Keratinocyte (primary cell): ENCODE data around the gene CDKN1C. TPM values are rescaled to one million over a fixed set of nuclear protein-coding genes. Genes with fewer than 3 reads are reported as not detected.

Experiments
- DNase-seq: peaks from one replicate; pipeline ENCODE4 v3.0.0-alpha.2; 2011; ENCODE audit warnings: low read depth, missing footprints, low spot score
- FAIRE-seq: peaks from 2 replicates; lab custom pipeline; 2011; peaks lifted over from hg19 to GRCh38; lab: Jason Lieb, UNC
- H2AFZ ChIP-seq: 2 replicates; pipeline ENCODE4 v1.6.0; 2012; ENCODE audit warnings: low read length, control low read depth, inconsistent platforms; ENCODE audit not compliant: control insufficient read depth
- H3K27ac ChIP-seq: 2 replicates; pipeline ENCODE4 v1.5.1; 2011; ENCODE audit warnings: low read length; ENCODE audit not compliant: control insufficient read depth, insufficient read depth
- H3K27me3 ChIP-seq: 3 replicates; pipeline ENCODE4 v1.6.0; 2011; ENCODE audit warnings: low read length; ENCODE audit not compliant: control insufficient read depth, insufficient read depth; ENCODE audit errors: extremely low read depth
- H3K36me3 ChIP-seq, 2 experiments: 2 replicates in 1 of 2; 3 replicates in 1 of 2; pipeline ENCODE4 v1.5.1; 2011; ENCODE audit warnings: low read length in 2 of 2, mild to moderate bottlenecking in 1 of 2; ENCODE audit not compliant: control insufficient read depth in 2 of 2, insufficient read depth in 2 of 2; ENCODE audit errors: extremely low read depth in 1 of 2
- H3K4me1 ChIP-seq: 3 replicates; pipeline ENCODE4 v1.5.1; 2011; ENCODE audit warnings: low read length; ENCODE audit not compliant: control insufficient read depth, insufficient read depth; ENCODE audit errors: extremely low read depth
- H3K4me2 ChIP-seq: 3 replicates; pipeline ENCODE4 v1.6.0; 2011; ENCODE audit warnings: low read depth, low read length; ENCODE audit not compliant: control insufficient read depth, insufficient read depth; ENCODE audit errors: extremely low read depth
- H3K4me3 ChIP-seq, 3 experiments: fragments of 200-600 bp in 1 of 3; sonication (generic) in 1 of 3; 2 replicates in 2 of 3; 3 replicates in 1 of 3; pipeline ENCODE4 v1.5.1; 2011 to 2016; ENCODE audit warnings: low read length in 3 of 3, mild to moderate bottlenecking in 3 of 3, control low read depth in 2 of 3, inconsistent platforms in 1 of 3, low read depth in 1 of 3, mixed read lengths in 1 of 3, mixed run types in 1 of 3, moderate library complexity in 1 of 3; ENCODE audit not compliant: control insufficient read depth in 2 of 3, insufficient read depth in 2 of 3; ENCODE audit errors: extremely low read depth in 1 of 3
- H3K79me2 ChIP-seq: 2 replicates; pipeline ENCODE4 v1.6.0; 2012; ENCODE audit warnings: low read length; ENCODE audit not compliant: control insufficient read depth, insufficient read depth
- H3K9ac ChIP-seq: 3 replicates; pipeline ENCODE4 v1.6.0; 2011; ENCODE audit warnings: low read length; ENCODE audit not compliant: control insufficient read depth, insufficient read depth; ENCODE audit errors: extremely low read depth
- H3K9me1 ChIP-seq: 3 replicates; pipeline ENCODE4 v1.6.0; 2011; ENCODE audit warnings: low read length; ENCODE audit not compliant: control insufficient read depth, insufficient read depth; ENCODE audit errors: extremely low read depth
- H3K9me3 ChIP-seq: 2 replicates; pipeline ENCODE4 v1.5.1; 2012; ENCODE audit warnings: low read depth, low read length; ENCODE audit not compliant: control insufficient read depth
- H4K20me1 ChIP-seq: 3 replicates; pipeline ENCODE4 v1.6.0; 2011; ENCODE audit warnings: low read length; ENCODE audit not compliant: control insufficient read depth, insufficient read depth; ENCODE audit errors: extremely low read depth
- EZH2 ChIP-seq: IDR thresholded peaks from one replicate; pipeline ENCODE4 v1.6.1; 2012; ENCODE audit warnings: inconsistent platforms, mild to moderate bottlenecking, low read length, moderate library complexity
- dilution Hi-C: fragments of 300-500 bp; cut with MboI; formaldehyde crosslinking; loops from one replicate; pipeline ENCODE4 v1.7.0; 2020; ENCODE audit warnings: low sequenced_read_pairs; ENCODE audit not compliant: extremely low pct_ligation_motif_present
- polyA plus RNA-seq, 5 experiments: library from polyadenylated mRNA; depleted of rRNA in 3 of 5; stranded (reverse) in 3 of 5; stranded (forward) in 1 of 5; unstranded in 1 of 5; fragments of >200 nt; gene quantifications; 1 replicate in 1 of 5; 2 replicates in 3 of 5; 3 replicates in 1 of 5; pipeline versions ENCODE4 v1.2.1 to v1.2.3, GENCODE V29; 2011 to 2012; ENCODE audit warnings: missing spikeins in 2 of 5, low read depth in 1 of 5, low replicate concordance in 1 of 5
- TF ChIP-seq, protein P1 (sequence below), 3 experiments: IDR thresholded peaks in 1 of 3; conservative IDR thresholded peaks in 1 of 3; optimal IDR thresholded peaks in 1 of 3; 2 replicates in 2 of 3; 3 replicates in 1 of 3; pipeline versions ENCODE3 to v1.5.1; 2011; ENCODE audit warnings: low read length in 3 of 3, mild to moderate bottlenecking in 3 of 3, moderate library complexity in 2 of 3, control low read depth in 1 of 3, inconsistent platforms in 1 of 3; ENCODE audit not compliant: insufficient read depth in 2 of 3; ENCODE audit errors: extremely low read depth in 1 of 3

CDKN1C gene
- polyA plus RNA-seq, 1 donor (not counting 4 experiments of a cell fraction or from before 2014, with no cell fraction given): 0.37 TPM

DNA sequence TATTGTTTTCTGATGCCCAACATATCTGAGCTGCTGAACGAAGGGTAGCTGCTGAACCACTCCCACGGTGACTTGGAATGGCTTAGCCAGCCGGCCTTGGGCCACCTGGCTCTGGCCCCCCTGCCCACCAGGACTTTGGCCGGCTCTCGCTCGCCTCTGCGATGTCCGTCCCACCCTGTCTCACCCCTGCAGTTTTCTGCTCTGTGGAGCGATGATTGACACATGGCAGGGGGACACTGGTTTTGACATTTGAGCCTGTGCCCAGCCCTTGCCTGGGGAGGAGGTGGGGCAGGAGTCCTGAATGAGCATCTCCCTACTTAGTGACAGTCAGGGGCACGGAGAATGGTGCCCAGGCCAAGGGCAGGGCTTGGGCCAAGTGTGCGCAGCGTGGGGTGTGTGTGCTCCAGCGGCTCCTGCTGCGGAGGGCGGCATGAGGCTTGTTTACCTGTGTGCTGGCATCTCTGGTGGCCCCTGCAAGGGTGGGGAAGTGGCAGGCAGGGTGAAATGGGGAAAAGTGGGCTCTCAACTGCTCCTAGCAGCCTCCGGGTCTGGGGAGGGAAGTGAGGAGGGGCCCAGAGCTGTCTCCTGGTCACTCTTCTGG, 15.7 kb upstream of the CDKN1C start:
- FAIRE-seq (no peak), DNase-seq (no peak)
- H2AFZ ChIP-seq: no peak overlapping the region
- peak overlapping the region; percentile 32 to 60 (median 48) for H3K4me3 ChIP-seq
- H3K9me3 ChIP-seq: no peaks in the 10 kb centered on the region
- H4K20me1 ChIP-seq: no peaks in the 10 kb centered on the region
- H3K27me3 ChIP-seq: no peaks in the 10 kb centered on the region
- no peaks in the 10 kb centered on the region for H3K79me2 ChIP-seq
- H3K4me1 ChIP-seq: peaks cover 49% of the 10 kb centered on the region
- H3K4me2 ChIP-seq: peak overlapping the region; percentile 80
- peak overlapping the region; percentile 68 for H3K9ac ChIP-seq
- dilution Hi-C loops: no loop called here
- H3K36me3 ChIP-seq: no peaks in the 10 kb centered on the region
- TF ChIP-seq, protein P1, sequence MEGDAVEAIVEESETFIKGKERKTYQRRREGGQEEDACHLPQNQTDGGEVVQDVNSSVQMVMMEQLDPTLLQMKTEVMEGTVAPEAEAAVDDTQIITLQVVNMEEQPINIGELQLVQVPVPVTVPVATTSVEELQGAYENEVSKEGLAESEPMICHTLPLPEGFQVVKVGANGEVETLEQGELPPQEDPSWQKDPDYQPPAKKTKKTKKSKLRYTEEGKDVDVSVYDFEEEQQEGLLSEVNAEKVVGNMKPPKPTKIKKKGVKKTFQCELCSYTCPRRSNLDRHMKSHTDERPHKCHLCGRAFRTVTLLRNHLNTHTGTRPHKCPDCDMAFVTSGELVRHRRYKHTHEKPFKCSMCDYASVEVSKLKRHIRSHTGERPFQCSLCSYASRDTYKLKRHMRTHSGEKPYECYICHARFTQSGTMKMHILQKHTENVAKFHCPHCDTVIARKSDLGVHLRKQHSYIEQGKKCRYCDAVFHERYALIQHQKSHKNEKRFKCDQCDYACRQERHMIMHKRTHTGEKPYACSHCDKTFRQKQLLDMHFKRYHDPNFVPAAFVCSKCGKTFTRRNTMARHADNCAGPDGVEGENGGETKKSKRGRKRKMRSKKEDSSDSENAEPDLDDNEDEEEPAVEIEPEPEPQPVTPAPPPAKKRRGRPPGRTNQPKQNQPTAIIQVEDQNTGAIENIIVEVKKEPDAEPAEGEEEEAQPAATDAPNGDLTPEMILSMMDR (optimal IDR thresholded peaks at IDR 0.05 in 1 of 3, IDR thresholded peaks at IDR 0.05 in 1 of 3, conservative IDR thresholded peaks at IDR 0.05 in 1 of 3; ENCODE audit: extremely low read depth in 1 of 3, insufficient read depth in 2 of 3, low read length in 3 of 3): no peak
- TF ChIP-seq EZH2: no peak
- H3K9me1 ChIP-seq: no peaks in the 10 kb centered on the region
- H3K27ac ChIP-seq: peak overlapping the region; percentile 74

DNA sequence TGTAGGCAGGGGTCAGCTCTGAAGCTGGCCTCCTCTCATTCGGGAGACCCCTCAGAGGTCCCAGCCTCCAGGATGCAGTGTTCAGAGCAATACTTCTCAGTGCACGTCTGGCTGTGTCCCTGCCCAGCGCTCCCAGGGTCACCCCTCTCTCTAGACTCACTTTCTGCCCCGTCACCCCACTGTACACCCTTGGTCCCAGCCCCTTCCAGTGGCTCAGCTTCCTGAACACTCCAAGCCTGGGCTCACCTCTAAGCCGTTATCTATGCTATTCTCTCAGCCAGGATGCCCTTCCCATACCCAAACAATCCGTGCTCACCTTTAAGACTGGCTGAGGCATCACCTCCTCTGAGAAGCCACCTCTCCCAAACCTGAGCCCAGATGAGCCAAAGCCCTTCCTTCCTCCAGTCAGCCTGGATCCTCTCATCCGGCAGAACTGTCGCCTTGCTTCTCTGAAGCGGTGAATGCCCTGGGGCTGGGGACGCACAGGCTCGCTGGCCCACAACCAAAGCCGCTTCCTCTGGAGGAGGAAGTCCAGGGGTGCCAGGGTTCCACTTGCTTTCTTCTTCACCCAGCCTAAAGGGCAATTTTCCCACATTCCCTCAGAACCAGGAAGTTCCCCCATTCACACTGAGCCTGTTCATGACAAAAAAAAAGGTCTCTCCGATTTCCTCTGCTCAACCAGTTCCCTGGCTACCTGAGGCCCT, 13.7 kb upstream of the CDKN1C start:
- H3K79me2 ChIP-seq: no peaks in the 10 kb centered on the region
- H3K4me2 ChIP-seq: peak overlapping the region; percentile 61
- H3K9ac ChIP-seq: peak overlapping the region; percentile 19

More for the DNA sequence above, 13.7 kb upstream of the CDKN1C start:
- Histone ChIP-seq H3K36me3 (no peaks in the 10 kb centered on the region), H3K27ac (peak overlapping the region; percentile 59), H2AFZ (peak overlapping the region; percentile 62), H3K4me3 (no peak overlapping the region), H3K9me3 (no peaks in the 10 kb centered on the region), H4K20me1 (no peaks in the 10 kb centered on the region), H3K27me3 (no peaks in the 10 kb centered on the region), H3K9me1 (no peaks in the 10 kb centered on the region), H3K4me1 (peaks cover 44% of the 10 kb centered on the region)
- TF ChIP-seq, protein P1 (optimal IDR thresholded peaks at IDR 0.05 in 1 of 3, IDR thresholded peaks at IDR 0.05 in 1 of 3, conservative IDR thresholded peaks at IDR 0.05 in 1 of 3; ENCODE audit: extremely low read depth in 1 of 3, insufficient read depth in 2 of 3, low read length in 3 of 3): no peak
- TF ChIP-seq EZH2: no peak
- FAIRE-seq: peak; percentile 86
- dilution Hi-C loops: no loop called here
- no peak for DNase-seq
